HUDEP-2 (cell line): ENCODE measurements around the gene BCAS1.
A peak's percentile ranks its signal among the peaks of the same experiment; 100 is the strongest.

ENCODE experiments used
- DNase-seq, 76 experiments: peaks; one replicate each; lab custom pipeline; 2025; ENCODE audit not compliant: unreplicated experiment in 76 of 76; lab: John Stamatoyannopoulos, UW

Gene BCAS1

GRCh38 chr20:54078296-54078984, 8.0 kb upstream of the BCAS1 start:
- no peak for DNase-seq

GRCh38 chr20:54076259-54076658, 5.9 kb upstream of the BCAS1 start:
- DNase-seq: no peak

GRCh38 chr20:54075322-54075721, 4.9 kb upstream of the BCAS1 start:
- DNase-seq: no peak

GRCh38 chr20:54074511-54074910, 4.1 kb upstream of the BCAS1 start:
- DNase-seq: no peak

GRCh38 chr20:54073288-54073687, 2.9 kb upstream of the BCAS1 start:
- DNase-seq: no peak

- DNase-seq: no peak
Measured at GRCh38 chr20:54069501-54069971, 858 bp downstream of the BCAS1 start.

- no peak for DNase-seq
Measured at GRCh38 chr20:54068966-54069365, 1.4 kb downstream of the BCAS1 start.

- DNase-seq: no peak
Measured at GRCh38 chr20:54068495-54068894, 1.9 kb downstream of the BCAS1 start.

- DNase-seq: peak in 63 of 76 experiments; percentile 5 to 77 (median 42)
Measured at GRCh38 chr20:54067606-54068174, 2.7 kb downstream of the BCAS1 start.

- DNase-seq: peak in 75 of 76 experiments; percentile 15 to 92 (median 77)
Measured at GRCh38 chr20:54065601-54066038, 4.8 kb downstream of the BCAS1 start.

- no peak for DNase-seq
Measured at GRCh38 chr20:54064939-54065338, 5.5 kb downstream of the BCAS1 start.

- DNase-seq: peak in 5 of 76 experiments; percentile 4 to 12 (median 10)
Measured at GRCh38 chr20:54063992-54064676, 6.3 kb downstream of the BCAS1 start.

- DNase-seq: no peak
Measured at GRCh38 chr20:54063580-54063979, 6.8 kb downstream of the BCAS1 start.

GRCh38 chr20:54062812-54063280, 7.5 kb downstream of the BCAS1 start:
- DNase-seq: peak in 36 of 76 experiments; percentile 9 to 75 (median 40)

GRCh38 chr20:54061101-54061881, 9.1 kb downstream of the BCAS1 start:
- no peak for DNase-seq

GRCh38 chr20:54059691-54060364, 10.6 kb downstream of the BCAS1 start:
- DNase-seq: no peak

GRCh38 chr20:54058420-54059139, 11.8 kb downstream of the BCAS1 start:
- DNase-seq: no peak

GRCh38 chr20:54056762-54057639, 13.4 kb downstream of the BCAS1 start:
- DNase-seq: peak in 4 of 76 experiments; percentile 7 to 28 (median 14)

GRCh38 chr20:54054516-54054915, 15.9 kb downstream of the BCAS1 start:
- no peak for DNase-seq
